ENCODE results near the gene ZNF354C.

ZNF354C gene

DNA sequence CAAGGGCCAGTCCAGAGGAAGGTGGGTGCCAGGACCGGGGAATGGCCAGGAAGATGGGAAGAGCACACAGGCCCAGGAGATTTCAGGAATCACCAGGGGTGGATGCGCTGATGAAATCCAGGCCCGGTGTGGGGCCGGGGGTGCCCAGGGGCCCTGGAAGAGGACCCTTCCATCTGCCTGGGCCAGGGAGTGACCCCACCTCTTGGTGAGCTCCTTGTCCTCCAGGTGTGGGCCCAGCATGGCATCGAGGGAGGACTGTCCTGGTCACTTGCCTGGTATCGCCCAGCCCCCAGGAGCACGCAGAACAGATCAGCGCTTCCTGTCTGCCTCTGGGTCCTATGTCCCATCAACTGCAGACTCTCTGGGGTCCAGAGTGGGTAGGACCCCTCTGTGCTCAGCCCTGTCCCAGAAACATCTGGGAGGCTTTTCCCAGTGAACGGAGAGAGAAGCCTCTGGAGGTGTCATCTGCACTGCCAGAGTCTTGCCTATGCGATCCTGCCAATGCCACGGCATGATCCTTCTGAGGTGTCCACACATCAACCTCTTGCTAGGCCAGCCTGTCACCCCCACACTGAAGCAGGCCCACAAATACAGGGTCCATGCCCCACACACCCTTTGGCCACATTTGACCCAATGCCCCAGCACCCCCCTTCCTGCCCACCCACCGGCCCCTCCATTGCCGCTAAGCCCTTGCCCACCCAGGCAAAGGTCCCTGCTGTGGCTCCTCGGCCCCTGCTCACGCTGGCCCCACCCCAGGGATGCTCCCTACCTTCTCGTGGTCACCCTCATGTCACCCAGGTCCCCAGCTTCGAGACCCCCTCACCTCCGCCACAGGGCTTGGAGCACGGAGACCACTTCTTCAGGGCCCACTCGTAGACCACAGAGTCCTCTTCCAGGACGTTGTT lies 67.2 kb downstream of the ZNF354C start:
- DNase-seq (ENCODE audit: low read depth in 3 of 3, low spot score in 1 of 3), result no peak

- no peak for DNase-seq (ENCODE audit: low read depth in 3 of 3, low spot score in 1 of 3)
Measured at GRCh38 chr5:179128041-179128365, 67.8 kb downstream of the ZNF354C start.

DNA sequence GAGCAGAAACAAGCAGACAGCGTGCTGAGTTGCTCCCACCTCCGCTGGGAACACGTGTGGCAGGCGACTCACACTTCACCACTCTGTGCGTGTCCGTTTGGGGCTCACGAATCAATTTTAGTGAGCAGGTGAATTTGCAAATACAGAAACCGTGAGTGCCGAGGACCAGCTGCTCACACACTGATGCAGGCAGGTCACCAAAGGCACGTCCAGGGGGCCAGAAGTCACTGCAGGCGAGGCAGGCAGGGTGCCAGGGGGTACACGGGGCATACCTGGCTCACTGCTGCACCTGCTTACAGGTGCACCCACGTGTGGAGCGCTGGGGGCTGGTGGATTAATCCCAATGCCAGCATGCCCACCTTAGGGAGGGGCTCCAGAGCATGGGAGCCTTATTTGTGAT lies 68.8 kb downstream of the ZNF354C start:
- no peak for DNase-seq (ENCODE audit: low read depth in 3 of 3, low spot score in 1 of 3)

- no peak for DNase-seq (ENCODE audit: low read depth in 3 of 3, low spot score in 1 of 3)
Measured at GRCh38 chr5:179129607-179130071, 69.5 kb downstream of the ZNF354C start.

DNA sequence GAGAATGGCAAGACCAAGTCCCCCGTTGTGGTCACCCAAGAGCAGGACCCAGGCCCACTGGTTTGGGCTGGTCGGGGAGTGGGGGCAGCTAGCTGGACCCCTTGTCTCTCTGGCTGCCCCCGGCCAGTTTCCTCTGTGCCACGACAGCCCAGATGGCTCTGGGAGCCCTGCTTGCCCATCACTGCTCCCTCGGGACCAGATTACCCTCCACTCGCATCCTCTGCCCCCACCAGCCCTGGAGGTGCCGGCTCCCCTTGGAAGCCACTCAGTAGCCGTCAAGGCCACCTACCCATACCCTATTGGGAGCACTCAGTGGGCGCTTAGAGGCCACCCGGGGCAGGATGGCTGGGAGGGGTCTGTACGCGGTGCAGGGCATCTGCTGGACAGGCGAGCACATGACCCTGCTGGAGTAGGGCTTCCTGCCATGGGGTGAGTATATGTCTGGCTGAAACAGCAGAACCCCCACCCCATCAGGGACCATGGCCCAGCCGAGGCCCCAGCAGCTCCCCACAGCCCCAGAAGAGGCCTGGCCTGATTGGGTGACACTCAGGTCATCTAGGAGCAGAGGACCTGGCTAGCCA lies 70.0 kb downstream of the ZNF354C start:
- no peak for DNase-seq (ENCODE audit: low read depth in 3 of 3, low spot score in 1 of 3)

DNA sequence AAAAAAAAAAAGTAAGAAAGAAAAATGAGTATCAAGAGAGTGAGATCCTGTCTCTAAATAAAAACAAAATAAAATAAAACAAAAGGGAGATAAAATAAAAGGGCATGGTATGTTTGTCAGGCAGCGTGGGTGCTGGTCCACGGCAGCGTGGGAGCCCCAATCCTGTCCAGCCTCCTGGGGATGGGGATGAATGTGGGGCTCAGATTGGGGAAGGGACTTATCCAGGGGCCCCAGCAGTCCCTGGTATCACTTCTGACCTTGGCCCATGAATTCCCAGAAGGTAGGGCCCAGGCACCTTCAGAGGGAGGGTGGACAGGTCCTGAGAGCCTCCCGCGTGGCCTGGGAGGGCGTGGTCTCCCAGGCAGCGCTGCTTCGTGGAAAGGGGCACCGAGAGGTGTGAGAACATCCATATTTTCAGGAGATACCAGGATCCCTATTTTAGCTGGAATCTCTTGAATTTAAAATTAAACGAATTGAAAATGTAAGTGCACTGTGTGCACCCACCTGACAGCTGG lies 71.2 kb downstream of the ZNF354C start:
- DNase-seq (ENCODE audit: low read depth in 3 of 3, low spot score in 1 of 3), result no peak

- no peak for DNase-seq (ENCODE audit: low read depth in 3 of 3, low spot score in 1 of 3)
Measured at GRCh38 chr5:179131886-179132585, 71.9 kb downstream of the ZNF354C start.

- no peak for DNase-seq (ENCODE audit: low read depth in 3 of 3, low spot score in 1 of 3)
Measured at GRCh38 chr5:179132586-179133355, 72.6 kb downstream of the ZNF354C start.
